IMR-90 (cell line): ENCODE measurements around the gene LGI4.

Source experiments
- MAZ ChIP-seq: IDR thresholded peaks from 2 replicates; pipeline ENCODE4 v1.6.1; 2012; ENCODE audit warnings: low read depth, mild to moderate bottlenecking, low read length, improper control_type of control experiment, moderate library complexity, borderline replicate concordance
- POLR2A ChIP-seq: IDR thresholded peaks from 2 replicates; pipeline ENCODE4 v1.6.1; 2012; ENCODE audit warnings: mild to moderate bottlenecking, low read depth, low read length
- RAD21 ChIP-seq: IDR thresholded peaks from 2 replicates; pipeline ENCODE4 v1.6.1; 2012; ENCODE audit warnings: low read length, improper control_type of control experiment
- RFX5 ChIP-seq: IDR thresholded peaks from 2 replicates; pipeline ENCODE4 v1.8.0; 2012; ENCODE audit warnings: low read depth, mild to moderate bottlenecking, low read length, moderate library complexity
- TF ChIP-seq, protein P1 (sequence below): conservative IDR thresholded peaks from 2 replicates; pipeline ENCODE4 v1.5.1; 2012; ENCODE audit warnings: mild to moderate bottlenecking, low read depth, low read length, improper control_type of control experiment

DNA sequence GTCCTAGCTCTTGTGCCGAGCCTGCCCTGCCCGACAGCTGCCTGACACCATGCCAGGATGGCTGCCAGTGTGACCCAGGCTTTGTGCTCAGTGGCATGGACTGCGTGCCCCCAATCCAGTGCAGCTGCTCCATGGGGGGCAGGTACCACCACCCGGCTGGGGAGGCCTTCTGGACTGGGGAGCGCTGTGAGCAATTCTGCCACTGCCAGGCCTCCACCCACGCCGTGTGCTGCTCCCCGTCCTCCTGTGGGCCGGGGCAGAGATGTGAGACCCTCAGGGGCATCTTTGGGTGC lies 28.6 kb downstream of the LGI4 start:
- TF ChIP-seq, protein P1, sequence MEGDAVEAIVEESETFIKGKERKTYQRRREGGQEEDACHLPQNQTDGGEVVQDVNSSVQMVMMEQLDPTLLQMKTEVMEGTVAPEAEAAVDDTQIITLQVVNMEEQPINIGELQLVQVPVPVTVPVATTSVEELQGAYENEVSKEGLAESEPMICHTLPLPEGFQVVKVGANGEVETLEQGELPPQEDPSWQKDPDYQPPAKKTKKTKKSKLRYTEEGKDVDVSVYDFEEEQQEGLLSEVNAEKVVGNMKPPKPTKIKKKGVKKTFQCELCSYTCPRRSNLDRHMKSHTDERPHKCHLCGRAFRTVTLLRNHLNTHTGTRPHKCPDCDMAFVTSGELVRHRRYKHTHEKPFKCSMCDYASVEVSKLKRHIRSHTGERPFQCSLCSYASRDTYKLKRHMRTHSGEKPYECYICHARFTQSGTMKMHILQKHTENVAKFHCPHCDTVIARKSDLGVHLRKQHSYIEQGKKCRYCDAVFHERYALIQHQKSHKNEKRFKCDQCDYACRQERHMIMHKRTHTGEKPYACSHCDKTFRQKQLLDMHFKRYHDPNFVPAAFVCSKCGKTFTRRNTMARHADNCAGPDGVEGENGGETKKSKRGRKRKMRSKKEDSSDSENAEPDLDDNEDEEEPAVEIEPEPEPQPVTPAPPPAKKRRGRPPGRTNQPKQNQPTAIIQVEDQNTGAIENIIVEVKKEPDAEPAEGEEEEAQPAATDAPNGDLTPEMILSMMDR = no peak
- TF ChIP-seq MAZ (no peak), POLR2A (no peak), RFX5 (no peak), RAD21 (no peak)
